ENCODE results near the gene TMEM190.

The TMEM190 gene

GRCh38 chr19:55352040-55352439 is 24.6 kb upstream of the TMEM190 start:
- no peak for DNase-seq (ENCODE audit: low read depth)

GRCh38 chr19:55352549-55353145 is 24.0 kb upstream of the TMEM190 start:
- DNase-seq (ENCODE audit: low read depth): no peak

- DNase-seq (ENCODE audit: low read depth): no peak
These were observed 23.2 kb upstream of the TMEM190 start for GRCh38 chr19:55353356-55353802.

- peak; percentile 47 for DNase-seq (ENCODE audit: low read depth)
These were observed 22.6 kb upstream of the TMEM190 start for GRCh38 chr19:55353803-55354697.

- no peak for DNase-seq (ENCODE audit: low read depth)
These were observed 21.9 kb upstream of the TMEM190 start, which contains the start of gene COX6B2 for GRCh38 chr19:55354698-55355212. COX6B2 (minus strand) TSS chr19:55354719; CDS start chr19:55354521, 198 bp downstream.

- no peak for DNase-seq (ENCODE audit: low read depth)
These were observed 21.3 kb upstream of the TMEM190 start for GRCh38 chr19:55355213-55355821.

GRCh38 chr19:55358493-55358892 is 18.1 kb upstream of the TMEM190 start:
- no peak for DNase-seq (ENCODE audit: low read depth)

- DNase-seq (ENCODE audit: low read depth): no peak
These were observed 17.4 kb upstream of the TMEM190 start for GRCh38 chr19:55358943-55359908.

- DNase-seq (ENCODE audit: low read depth): no peak
These were observed 15.7 kb upstream of the TMEM190 start for GRCh38 chr19:55360902-55361301.

GRCh38 chr19:55362174-55362989 is 14.2 kb upstream of the TMEM190 start:
- DNase-seq (ENCODE audit: low read depth): no peak

GRCh38 chr19:55362990-55363716 is 13.5 kb upstream of the TMEM190 start, which contains the start of gene GARIN5B:
GARIN5B (minus strand) TSS chr19:55363260; CDS start chr19:55363066, 194 bp downstream.
- no peak for DNase-seq (ENCODE audit: low read depth)

- DNase-seq (ENCODE audit: low read depth): no peak
These were observed 11.4 kb upstream of the TMEM190 start for GRCh38 chr19:55365245-55365644.

GRCh38 chr19:55365964-55366363 is 10.7 kb upstream of the TMEM190 start:
- DNase-seq (ENCODE audit: low read depth): no peak

- no peak for DNase-seq (ENCODE audit: low read depth)
These were observed 9.8 kb upstream of the TMEM190 start for GRCh38 chr19:55366790-55367189.

GRCh38 chr19:55368106-55368505 is 8.5 kb upstream of the TMEM190 start:
- DNase-seq (ENCODE audit: low read depth): no peak

GRCh38 chr19:55368701-55369563 is 7.7 kb upstream of the TMEM190 start:
- peak; percentile 69 for DNase-seq (ENCODE audit: low read depth)

GRCh38 chr19:55369653-55370304 is 6.8 kb upstream of the TMEM190 start:
- peak; percentile 84 for DNase-seq (ENCODE audit: low read depth)

GRCh38 chr19:55370305-55370988 is 6.2 kb upstream of the TMEM190 start, which contains the start of gene IL11:
IL11 (minus strand) TSS chr19:55370463; CDS start chr19:55370310, 153 bp downstream.
- peak; percentile 88 for DNase-seq (ENCODE audit: low read depth)

All from ELR (cell line).